HL-60 (cell line): Measurements from ENCODE around the gene DRG1.
A peak's percentile ranks its signal among the peaks of the same experiment; 100 is the strongest.

ENCODE experiments used
- DNase-seq, 2 experiments: peaks; one replicate each; pipeline ENCODE4 v3.0.0-alpha.2; 2010 to 2020; ENCODE audit warnings: low read depth in 1 of 2, low spot score in 1 of 2
- H3K27ac ChIP-seq: fragments of 250-450 bp; sonication (Bioruptor Pico); replicated peaks from 2 replicates; pipeline ENCODE4 v1.5.1; 2020; ENCODE audit warnings: mild to moderate bottlenecking, moderate library complexity
- H3K27me3 ChIP-seq: fragments of 250-450 bp; sonication (Bioruptor Pico); 2 replicates; pipeline ENCODE4 v1.5.1; 2021; ENCODE audit warnings: mild to moderate bottlenecking, moderate library complexity; ENCODE audit not compliant: insufficient read depth, poor library complexity, severe bottlenecking
- H3K4me3 ChIP-seq: replicated peaks from 2 replicates; pipeline ENCODE4 v1.5.1; 2011; ENCODE audit warnings: mild to moderate bottlenecking, control low read depth, low read length; ENCODE audit not compliant: insufficient read depth
- CTCF ChIP-seq: IDR thresholded peaks from one replicate; pipeline ENCODE4 v1.5.1; 2011; ENCODE audit warnings: low read length, control low read depth, inconsistent platforms; ENCODE audit not compliant: insufficient read depth
- GABPA ChIP-seq: IDR thresholded peaks from 2 replicates; pipeline ENCODE4 v1.6.1; 2012; ENCODE audit warnings: low read depth
- POLR2AphosphoS5 ChIP-seq: IDR thresholded peaks from 2 replicates; pipeline ENCODE4 v1.6.1; 2012; ENCODE audit warnings: low read depth
- REST ChIP-seq: IDR thresholded peaks from 2 replicates; pipeline ENCODE4 v1.6.1; 2012; ENCODE audit warnings: low read depth; ENCODE audit not compliant: insufficient replicate concordance
- SPI1 ChIP-seq: IDR thresholded peaks from 2 replicates; pipeline ENCODE4 v1.6.1; 2012; ENCODE audit warnings: low read depth, mild to moderate bottlenecking, borderline replicate concordance

DRG1 gene

GRCh38 chr22:31393893-31394292 is 5.5 kb upstream of the DRG1 start:
- DNase-seq: no peak
- no peak overlapping the region for H3K4me3 ChIP-seq
- H3K27me3 ChIP-seq: no peaks in the 10 kb centered on the region
- H3K27ac ChIP-seq: no peak overlapping the region
- TF ChIP-seq CTCF (no peak), SPI1 (no peak), POLR2AphosphoS5 (no peak), GABPA (no peak), REST (no peak)

DNA sequence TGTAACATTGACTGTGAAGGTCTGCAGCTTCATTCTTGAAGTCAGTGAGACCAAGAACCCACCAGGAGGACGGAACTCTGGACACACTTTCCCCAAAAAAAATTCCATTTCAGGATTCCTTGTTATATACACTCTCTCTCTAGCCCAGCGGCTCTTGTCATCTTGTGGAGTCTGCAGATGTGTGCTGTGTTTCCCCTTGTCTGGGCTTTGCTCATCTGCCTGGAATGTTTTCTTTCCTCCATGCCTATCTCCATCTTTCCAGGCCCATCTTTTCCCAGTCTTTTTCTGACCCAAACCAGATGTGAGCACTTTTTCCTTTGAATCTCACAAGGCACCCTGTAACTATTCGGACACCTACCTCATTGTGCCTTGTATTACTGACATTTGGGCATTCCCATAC is 5.1 kb upstream of the DRG1 start:
- DNase-seq: no peak
- Histone ChIP-seq H3K4me3 (no peak overlapping the region), H3K27me3 (no peaks in the 10 kb centered on the region), H3K27ac (no peak overlapping the region)
- no peak for TF ChIP-seq SPI1
- TF ChIP-seq REST: no peak
- TF ChIP-seq POLR2AphosphoS5: no peak
- no peak for TF ChIP-seq CTCF
- no peak for TF ChIP-seq GABPA

GRCh38 chr22:31398231-31398630 is 1.2 kb upstream of the DRG1 start:
- Histone ChIP-seq H3K27ac (peak overlapping the region; percentile 91), H3K27me3 (no peaks in the 10 kb centered on the region), H3K4me3 (no peak overlapping the region)
- peak in 1 of 2 experiments; percentile 5 for DNase-seq
- TF ChIP-seq SPI1: no peak
- no peak for TF ChIP-seq REST
- no peak for TF ChIP-seq POLR2AphosphoS5
- TF ChIP-seq GABPA: no peak
- TF ChIP-seq CTCF: no peak
